ENCODE measurements around the gene ADAMTSL1.

ADAMTSL1 gene

GRCh38 chr9:18721995-18722310, 248.0 kb downstream of the ADAMTSL1 start:
- H3K9me3 ChIP-seq (ENCODE audit: control insufficient read depth, insufficient read depth, low read length) = no peaks in the 10 kb centered on the region
- H3K36me3 ChIP-seq (ENCODE audit: insufficient read depth, low read length) = no peaks in the 10 kb centered on the region
- H3K9ac ChIP-seq (ENCODE audit: low read depth, low read length) = no peak overlapping the region
- H3K4me1 ChIP-seq (ENCODE audit: insufficient read depth, low read length) = no peaks in the 10 kb centered on the region

DNA sequence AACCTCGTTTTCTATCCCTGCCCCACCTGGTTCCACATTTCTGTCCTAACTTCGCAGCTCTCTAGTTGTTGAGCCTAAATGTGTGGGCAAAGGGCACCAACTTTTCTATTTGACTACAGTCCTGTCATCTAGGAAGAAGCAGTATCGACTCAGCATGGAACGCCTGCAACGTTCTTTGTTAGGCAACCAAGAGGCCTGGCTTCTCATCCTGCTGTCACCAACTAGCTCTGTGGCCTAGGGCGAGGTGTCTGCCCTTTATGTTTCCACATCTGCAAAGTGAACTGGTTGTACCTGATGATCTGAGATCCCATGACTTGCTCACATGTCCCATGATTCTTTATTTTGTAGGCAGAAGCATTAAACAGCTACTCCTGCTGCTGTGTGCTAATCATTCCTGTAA, 248.9 kb downstream of the ADAMTSL1 start:
- Histone ChIP-seq H3K4me1 (ENCODE audit: insufficient read depth, low read length) (no peaks in the 10 kb centered on the region), H3K9ac (ENCODE audit: low read depth, low read length) (no peak overlapping the region)

GRCh38 chr9:18723366-18723765, 249.4 kb downstream of the ADAMTSL1 start:
- Histone ChIP-seq H3K9ac (ENCODE audit: low read depth, low read length) (no peak overlapping the region), H3K4me1 (ENCODE audit: insufficient read depth, low read length) (no peaks in the 10 kb centered on the region), H3K9me3 (ENCODE audit: control insufficient read depth, insufficient read depth, low read length) (no peaks in the 10 kb centered on the region), H3K36me3 (ENCODE audit: insufficient read depth, low read length) (no peaks in the 10 kb centered on the region)

More for the DNA sequence above, 248.9 kb downstream of the ADAMTSL1 start:
- Histone ChIP-seq H3K36me3 (ENCODE audit: insufficient read depth, low read length) (no peaks in the 10 kb centered on the region), H3K9me3 (ENCODE audit: control insufficient read depth, insufficient read depth, low read length) (no peaks in the 10 kb centered on the region)

GRCh38 chr9:18726546-18726945, 252.6 kb downstream of the ADAMTSL1 start:
- Histone ChIP-seq H3K9ac (ENCODE audit: low read depth, low read length) (no peak overlapping the region), H3K4me1 (ENCODE audit: insufficient read depth, low read length) (no peaks in the 10 kb centered on the region), H3K36me3 (ENCODE audit: insufficient read depth, low read length) (no peaks in the 10 kb centered on the region), H3K9me3 (ENCODE audit: control insufficient read depth, insufficient read depth, low read length) (no peaks in the 10 kb centered on the region)

DNA sequence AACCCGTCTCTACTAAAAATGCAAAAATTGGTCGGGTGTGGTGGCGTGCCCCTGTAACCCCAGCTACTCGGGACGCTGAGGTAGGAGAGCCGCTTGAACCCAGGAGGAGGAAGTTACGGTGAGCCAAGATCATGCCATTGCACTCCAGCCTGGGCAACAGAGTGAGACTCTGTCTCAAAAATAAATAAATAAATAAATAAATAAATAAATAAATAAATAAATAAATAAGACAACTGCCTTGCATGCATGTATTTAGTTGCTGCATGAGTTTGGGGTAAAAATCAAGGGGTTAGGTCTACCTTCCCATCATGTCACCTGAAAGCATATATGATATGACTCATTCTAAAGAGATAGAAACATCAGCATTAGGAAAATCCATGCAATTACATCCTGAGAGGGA, 254.0 kb downstream of the ADAMTSL1 start:
- no peaks in the 10 kb centered on the region for H3K36me3 ChIP-seq (ENCODE audit: insufficient read depth, low read length)
- H3K4me1 ChIP-seq (ENCODE audit: insufficient read depth, low read length) = no peaks in the 10 kb centered on the region
- H3K9ac ChIP-seq (ENCODE audit: low read depth, low read length) = no peak overlapping the region
- H3K9me3 ChIP-seq (ENCODE audit: control insufficient read depth, insufficient read depth, low read length) = no peaks in the 10 kb centered on the region

- no peaks in the 10 kb centered on the region for H3K36me3 ChIP-seq (ENCODE audit: insufficient read depth, low read length)
- H3K9ac ChIP-seq (ENCODE audit: low read depth, low read length) = no peak overlapping the region
- H3K4me1 ChIP-seq (ENCODE audit: insufficient read depth, low read length) = no peaks in the 10 kb centered on the region
- H3K9me3 ChIP-seq (ENCODE audit: control insufficient read depth, insufficient read depth, low read length) = no peaks in the 10 kb centered on the region
These were observed 254.7 kb downstream of the ADAMTSL1 start for GRCh38 chr9:18728642-18729041.

DNA sequence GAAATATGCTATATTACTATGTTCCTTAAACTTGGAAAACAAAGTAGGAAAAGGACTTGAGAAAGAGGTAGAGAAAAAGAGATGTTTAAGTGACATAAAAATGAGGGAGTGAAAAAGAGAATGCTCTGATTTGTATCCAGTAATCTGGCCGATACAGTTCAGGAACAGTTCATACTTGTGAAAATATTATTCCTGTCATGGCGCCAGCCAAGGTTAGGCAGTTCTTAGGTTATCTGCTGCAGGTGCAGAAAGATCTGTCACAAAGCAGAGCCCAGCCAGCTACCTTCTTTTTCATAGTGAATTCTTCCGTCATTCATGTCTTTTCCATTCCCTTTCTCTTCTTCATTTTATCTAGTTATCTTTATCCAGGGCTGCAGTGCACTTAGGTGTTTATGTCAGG, 256.3 kb downstream of the ADAMTSL1 start:
- H3K9ac ChIP-seq (ENCODE audit: low read depth, low read length) = no peak overlapping the region
- no peaks in the 10 kb centered on the region for H3K36me3 ChIP-seq (ENCODE audit: insufficient read depth, low read length)
- no peaks in the 10 kb centered on the region for H3K9me3 ChIP-seq (ENCODE audit: control insufficient read depth, insufficient read depth, low read length)
- H3K4me1 ChIP-seq (ENCODE audit: insufficient read depth, low read length) = no peaks in the 10 kb centered on the region

GRCh38 chr9:18739127-18739526, 265.2 kb downstream of the ADAMTSL1 start:
- Histone ChIP-seq H3K9ac (ENCODE audit: low read depth, low read length) (no peak overlapping the region), H3K36me3 (ENCODE audit: insufficient read depth, low read length) (no peaks in the 10 kb centered on the region), H3K9me3 (ENCODE audit: control insufficient read depth, insufficient read depth, low read length) (no peaks in the 10 kb centered on the region), H3K4me1 (ENCODE audit: insufficient read depth, low read length) (no peaks in the 10 kb centered on the region)

GRCh38 chr9:18739641-18740318, 265.8 kb downstream of the ADAMTSL1 start:
- H3K4me1 ChIP-seq (ENCODE audit: insufficient read depth, low read length) = no peaks in the 10 kb centered on the region
- H3K9ac ChIP-seq (ENCODE audit: low read depth, low read length) = no peak overlapping the region
- no peaks in the 10 kb centered on the region for H3K36me3 ChIP-seq (ENCODE audit: insufficient read depth, low read length)
- no peaks in the 10 kb centered on the region for H3K9me3 ChIP-seq (ENCODE audit: control insufficient read depth, insufficient read depth, low read length)

DNA sequence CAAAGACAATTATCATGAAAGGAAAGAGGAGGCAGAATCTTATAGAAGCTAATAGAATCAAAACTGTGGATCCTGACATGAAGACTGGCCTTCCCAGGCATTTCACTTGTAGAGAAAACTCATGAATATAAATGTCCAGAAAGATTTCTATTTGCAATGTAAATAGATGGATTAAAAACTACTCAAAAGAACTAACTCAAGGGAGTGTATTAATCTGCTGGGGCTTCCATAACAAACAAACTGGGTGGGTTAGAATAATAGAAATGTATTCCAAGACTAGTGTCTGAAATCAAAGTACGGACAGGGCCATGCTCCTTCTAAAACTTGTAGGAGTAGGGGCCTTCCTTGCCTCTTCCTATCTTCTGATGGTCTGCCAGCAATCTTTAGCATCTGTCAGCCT, 267.4 kb downstream of the ADAMTSL1 start:
- H3K36me3 ChIP-seq (ENCODE audit: insufficient read depth, low read length) = no peaks in the 10 kb centered on the region
- H3K4me1 ChIP-seq (ENCODE audit: insufficient read depth, low read length) = no peaks in the 10 kb centered on the region
- H3K9ac ChIP-seq (ENCODE audit: low read depth, low read length) = no peak overlapping the region
- no peaks in the 10 kb centered on the region for H3K9me3 ChIP-seq (ENCODE audit: control insufficient read depth, insufficient read depth, low read length)

DNA sequence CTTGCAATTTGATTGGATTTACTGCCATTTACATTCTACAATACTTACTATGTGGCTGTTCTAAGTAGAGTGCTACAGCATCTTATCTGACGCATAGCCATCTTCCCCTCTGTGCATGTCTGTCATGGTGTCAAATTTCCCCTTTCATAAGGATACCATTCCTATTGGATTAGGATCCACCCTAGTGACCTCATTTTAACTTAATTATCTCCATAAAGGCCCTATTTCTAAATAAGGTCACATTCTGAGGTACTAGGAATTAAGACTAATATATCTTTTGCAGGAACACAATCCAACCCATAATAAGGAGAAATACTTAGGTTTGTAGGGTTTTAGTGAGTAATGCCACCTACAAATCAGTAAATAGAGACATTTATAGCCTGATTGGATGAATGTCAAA, 268.0 kb downstream of the ADAMTSL1 start:
- Histone ChIP-seq H3K4me1 (ENCODE audit: insufficient read depth, low read length) (no peaks in the 10 kb centered on the region), H3K9ac (ENCODE audit: low read depth, low read length) (no peak overlapping the region), H3K36me3 (ENCODE audit: insufficient read depth, low read length) (no peaks in the 10 kb centered on the region), H3K9me3 (ENCODE audit: control insufficient read depth, insufficient read depth, low read length) (no peaks in the 10 kb centered on the region)

DNA sequence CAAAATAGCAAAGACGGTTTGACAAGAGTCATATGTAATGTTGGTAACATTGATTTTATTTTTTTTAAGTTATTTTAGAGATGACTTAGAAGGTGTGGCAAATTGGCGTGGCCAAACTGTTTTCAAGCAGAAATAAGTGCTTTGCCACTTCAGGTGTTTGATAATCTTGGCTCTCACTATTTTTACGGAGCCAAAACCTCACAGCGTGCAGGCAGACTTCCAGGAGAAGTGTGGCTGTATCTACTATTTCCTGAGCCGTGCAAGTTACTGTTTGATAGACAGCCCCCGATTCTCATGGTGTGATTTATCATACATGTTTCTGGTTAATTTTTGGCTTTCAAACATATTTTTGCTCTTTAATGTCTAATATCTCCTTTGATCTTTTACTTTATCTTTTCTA, 269.5 kb downstream of the ADAMTSL1 start:
- H3K36me3 ChIP-seq (ENCODE audit: insufficient read depth, low read length) = no peaks in the 10 kb centered on the region
- no peaks in the 10 kb centered on the region for H3K9me3 ChIP-seq (ENCODE audit: control insufficient read depth, insufficient read depth, low read length)
- H3K9ac ChIP-seq (ENCODE audit: low read depth, low read length) = no peak overlapping the region
- no peaks in the 10 kb centered on the region for H3K4me1 ChIP-seq (ENCODE audit: insufficient read depth, low read length)

GRCh38 chr9:18743971-18744370, 270.0 kb downstream of the ADAMTSL1 start:
- no peaks in the 10 kb centered on the region for H3K36me3 ChIP-seq (ENCODE audit: insufficient read depth, low read length)
- no peak overlapping the region for H3K9ac ChIP-seq (ENCODE audit: low read depth, low read length)
- no peaks in the 10 kb centered on the region for H3K9me3 ChIP-seq (ENCODE audit: control insufficient read depth, insufficient read depth, low read length)
- no peaks in the 10 kb centered on the region for H3K4me1 ChIP-seq (ENCODE audit: insufficient read depth, low read length)

GRCh38 chr9:18745710-18746109, 271.8 kb downstream of the ADAMTSL1 start:
- Histone ChIP-seq H3K4me1 (ENCODE audit: insufficient read depth, low read length) (no peaks in the 10 kb centered on the region), H3K36me3 (ENCODE audit: insufficient read depth, low read length) (no peaks in the 10 kb centered on the region), H3K9me3 (ENCODE audit: control insufficient read depth, insufficient read depth, low read length) (no peaks in the 10 kb centered on the region), H3K9ac (ENCODE audit: low read depth, low read length) (no peak overlapping the region)

DNA sequence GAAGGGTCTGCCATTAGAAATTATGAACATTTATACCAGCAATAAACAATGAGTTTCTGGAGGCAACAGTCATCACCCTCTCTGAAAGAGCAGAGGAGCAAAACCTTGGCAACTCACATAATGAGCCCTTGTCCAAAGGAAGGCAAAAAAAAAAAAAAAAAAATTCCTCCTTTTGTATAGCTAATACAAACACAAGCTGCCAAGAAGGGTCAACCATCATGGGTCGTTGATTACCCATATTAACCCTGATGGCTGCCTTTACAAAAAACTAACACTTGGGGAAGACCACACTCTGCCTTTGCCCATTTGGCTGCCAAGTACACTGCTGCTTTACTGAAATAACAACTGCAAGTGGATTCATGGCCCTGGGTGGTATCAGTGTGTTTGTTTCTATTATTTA, 272.7 kb downstream of the ADAMTSL1 start:
- H3K4me1 ChIP-seq (ENCODE audit: insufficient read depth, low read length) = no peaks in the 10 kb centered on the region
- no peak overlapping the region for H3K9ac ChIP-seq (ENCODE audit: low read depth, low read length)
- H3K36me3 ChIP-seq (ENCODE audit: insufficient read depth, low read length) = no peaks in the 10 kb centered on the region
- no peaks in the 10 kb centered on the region for H3K9me3 ChIP-seq (ENCODE audit: control insufficient read depth, insufficient read depth, low read length)

DNA sequence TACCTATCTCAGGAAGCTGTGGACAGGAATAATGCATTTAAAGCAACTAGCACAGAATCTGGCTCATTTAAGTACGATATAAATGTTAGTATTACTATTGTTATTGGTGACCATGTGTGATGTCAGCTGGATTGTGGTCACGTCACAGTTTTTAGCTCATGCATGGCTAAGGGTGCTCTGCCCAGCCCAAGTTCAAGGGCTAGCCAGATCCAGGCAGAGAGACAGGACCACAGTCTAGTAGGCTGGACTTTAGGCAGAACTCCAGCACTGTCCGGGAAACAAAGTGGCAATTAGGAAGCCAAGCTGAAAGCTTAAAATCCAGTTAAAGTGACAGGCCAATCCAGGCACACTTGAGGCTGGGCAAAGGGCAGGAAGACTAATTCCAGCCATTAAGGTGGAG, 273.6 kb downstream of the ADAMTSL1 start:
- no peaks in the 10 kb centered on the region for H3K36me3 ChIP-seq (ENCODE audit: insufficient read depth, low read length)
- no peaks in the 10 kb centered on the region for H3K9me3 ChIP-seq (ENCODE audit: control insufficient read depth, insufficient read depth, low read length)
- H3K4me1 ChIP-seq (ENCODE audit: insufficient read depth, low read length) = no peaks in the 10 kb centered on the region
- no peak overlapping the region for H3K9ac ChIP-seq (ENCODE audit: low read depth, low read length)
